HT-29 (cell line): ENCODE measurements around the gene OR51T1. TPM values are rescaled to one million over a fixed set of nuclear protein-coding genes. Genes with fewer than 3 reads are reported as not detected.

Experiments used
- DNase-seq: peaks from one replicate; pipeline ENCODE4 v3.0.0-alpha.2; 2015; ENCODE audit warnings: low spot score
- total RNA-seq: library from RNA; depleted of rRNA; stranded (reverse); fragments of >200 nt; shearing (Covaris generic); gene quantifications from 2 replicates; pipeline ENCODE4 v1.2.3, GENCODE V29; 2014; rRNA removed

Gene OR51T1
- total RNA-seq, 1 experiment from 2014 or later: not detected

- DNase-seq: no peak
These were observed 44.9 kb downstream of the OR51T1 start for GRCh38 chr11:4926608-4927007.

Other genes starting within 250 kb of the OR51T1 start
- not detected in 2 replicates for gene OR51D1, start 244.4 kb upstream of the OR51T1 start, total RNA-seq
- 0.41 and 0.63 TPM in 2 replicates for gene OR51E1, start 237.9 kb upstream of the OR51T1 start, total RNA-seq
- 0.20 TPM in 1 of 2 replicates, not detected in the other for gene OR51E2, start 184.0 kb upstream of the OR51T1 start, total RNA-seq
- gene MMP26, start 177.1 kb upstream of the OR51T1 start, total RNA-seq: not detected in 2 replicates
- not detected in 2 replicates for gene OR51F1, start 112.0 kb upstream of the OR51T1 start, total RNA-seq
- not detected in 2 replicates for gene OR52R1, start 77.5 kb upstream of the OR51T1 start, total RNA-seq
- gene OR51F2, start 60.6 kb upstream of the OR51T1 start, total RNA-seq: not detected in 2 replicates
- gene OR51S1, start 32.7 kb upstream of the OR51T1 start, total RNA-seq: not detected in 2 replicates
- gene OR51A7, start 21.9 kb downstream of the OR51T1 start, total RNA-seq: not detected in 2 replicates
- gene OR51G2, start 37.5 kb downstream of the OR51T1 start, total RNA-seq: 0.23 TPM in 1 of 2 replicates, not detected in the other
- gene OR51G1, start 42.4 kb downstream of the OR51T1 start, total RNA-seq: not detected in 2 replicates
- gene OR51A4, start 65.7 kb downstream of the OR51T1 start, total RNA-seq: not detected in 2 replicates
- gene OR51A2, start 73.8 kb downstream of the OR51T1 start, total RNA-seq: not detected in 2 replicates
- not detected in 2 replicates for gene OR51L1, start 113.0 kb downstream of the OR51T1 start, total RNA-seq
- not detected in 2 replicates for gene OR52J3, start 164.6 kb downstream of the OR51T1 start, total RNA-seq
- gene OR52E2, start 177.7 kb downstream of the OR51T1 start, total RNA-seq: not detected in 2 replicates
- gene OR52E1, start 187.7 kb downstream of the OR51T1 start, total RNA-seq: not detected in 2 replicates